ENCODE measurements around the gene DCLK2. TPM values are rescaled to one million over a fixed set of nuclear protein-coding genes. Genes with fewer than 3 reads are reported as not detected.

The DCLK2 gene
- total RNA-seq, 1 experiment from 2014 or later = 1.2 TPM

- no peak overlapping the region for H3K4me2 ChIP-seq (ENCODE audit: low read length)
- no TSS peak for BruUV-seq (replicated peaks)
- peaks cover 24% of the 10 kb centered on the region for H3K4me1 ChIP-seq (ENCODE audit: insufficient read depth, low read length)
- H3K4me3 ChIP-seq (ENCODE audit: low read length) = no peak overlapping the region
- intact Hi-C loops (cut with micrococcal nuclease) = no loop called here
- no peaks in the 10 kb centered on the region for H3K9me2 ChIP-seq (replicated peaks; ENCODE audit: low read length)
- H3K27me3 ChIP-seq (ENCODE audit: low read length) = no peaks in the 10 kb centered on the region
- H2AFZ ChIP-seq (ENCODE audit: low read length) = no peak overlapping the region
- ChIA-PET POLR2A (ENCODE audit: unreplicated experiment) (no interaction called here), CTCF (no interaction called here)
- H3K36me3 ChIP-seq (ENCODE audit: low read depth, low read length) = no peaks in the 10 kb centered on the region
- no peaks in the 10 kb centered on the region for H4K20me1 ChIP-seq (ENCODE audit: low read length)
- H3F3A ChIP-seq (ENCODE audit: low read length, unreplicated experiment) = no peaks in the 10 kb centered on the region
- no peak overlapping the region for H3K9ac ChIP-seq (ENCODE audit: low read length)
- ATAC-seq (no peak), DNase-seq (no peak)
- H3K9me3 ChIP-seq (ENCODE audit: low read length) = no peaks in the 10 kb centered on the region
- no peak overlapping the region for H3K27ac ChIP-seq (ENCODE audit: low read length)
- H3K79me2 ChIP-seq (ENCODE audit: low read length) = no peaks in the 10 kb centered on the region
- no peak for TF ChIP-seq EZH2phosphoT487 (IDR thresholded peaks at IDR 0.05; ENCODE audit: borderline replicate concordance, low read length)
- TF ChIP-seq EZH2 (IDR thresholded peaks at IDR 0.05; ENCODE audit: low read length, unreplicated experiment) = no peak
- TF ChIP-seq, protein P1, sequence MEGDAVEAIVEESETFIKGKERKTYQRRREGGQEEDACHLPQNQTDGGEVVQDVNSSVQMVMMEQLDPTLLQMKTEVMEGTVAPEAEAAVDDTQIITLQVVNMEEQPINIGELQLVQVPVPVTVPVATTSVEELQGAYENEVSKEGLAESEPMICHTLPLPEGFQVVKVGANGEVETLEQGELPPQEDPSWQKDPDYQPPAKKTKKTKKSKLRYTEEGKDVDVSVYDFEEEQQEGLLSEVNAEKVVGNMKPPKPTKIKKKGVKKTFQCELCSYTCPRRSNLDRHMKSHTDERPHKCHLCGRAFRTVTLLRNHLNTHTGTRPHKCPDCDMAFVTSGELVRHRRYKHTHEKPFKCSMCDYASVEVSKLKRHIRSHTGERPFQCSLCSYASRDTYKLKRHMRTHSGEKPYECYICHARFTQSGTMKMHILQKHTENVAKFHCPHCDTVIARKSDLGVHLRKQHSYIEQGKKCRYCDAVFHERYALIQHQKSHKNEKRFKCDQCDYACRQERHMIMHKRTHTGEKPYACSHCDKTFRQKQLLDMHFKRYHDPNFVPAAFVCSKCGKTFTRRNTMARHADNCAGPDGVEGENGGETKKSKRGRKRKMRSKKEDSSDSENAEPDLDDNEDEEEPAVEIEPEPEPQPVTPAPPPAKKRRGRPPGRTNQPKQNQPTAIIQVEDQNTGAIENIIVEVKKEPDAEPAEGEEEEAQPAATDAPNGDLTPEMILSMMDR (conservative IDR thresholded peaks at IDR 0.05; ENCODE audit: low read depth, low read length) = no peak
Observed at GRCh38 chr4:150235317-150235716, 157.1 kb downstream of the DCLK2 start.

DNA sequence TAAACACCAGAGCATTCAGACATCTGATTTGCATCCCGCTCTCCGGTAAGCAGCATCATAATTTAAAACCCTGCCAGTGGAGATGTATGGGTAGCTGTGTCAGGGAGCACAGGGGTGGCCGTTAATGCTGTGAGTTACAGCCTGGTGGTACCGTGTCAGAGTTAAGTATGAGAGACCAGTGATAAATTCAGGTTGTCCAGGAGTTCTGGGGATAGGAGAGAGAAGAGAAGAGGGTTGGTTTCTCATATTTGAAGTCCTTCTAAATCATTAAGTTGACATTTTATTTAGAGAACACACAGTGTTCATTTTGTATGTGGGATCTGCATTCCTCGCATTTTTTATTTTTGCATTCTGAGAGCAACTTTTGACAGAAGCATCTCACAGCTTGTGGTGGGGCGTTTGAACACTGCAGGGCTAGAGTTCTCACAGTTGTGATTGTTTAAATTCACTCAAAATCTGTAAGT is 157.6 kb downstream of the DCLK2 start:
- Histone ChIP-seq H3K27me3 (ENCODE audit: low read length) (no peaks in the 10 kb centered on the region), H3F3A (ENCODE audit: low read length, unreplicated experiment) (no peaks in the 10 kb centered on the region), H3K4me3 (ENCODE audit: low read length) (no peak overlapping the region), H2AFZ (ENCODE audit: low read length) (no peak overlapping the region), H3K9me2 (replicated peaks; ENCODE audit: low read length) (no peaks in the 10 kb centered on the region), H3K27ac (ENCODE audit: low read length) (peak overlapping the region; percentile 82), H4K20me1 (ENCODE audit: low read length) (no peaks in the 10 kb centered on the region), H3K36me3 (ENCODE audit: low read depth, low read length) (no peaks in the 10 kb centered on the region), H3K4me2 (ENCODE audit: low read length) (no peak overlapping the region), H3K4me1 (ENCODE audit: insufficient read depth, low read length) (peaks cover 24% of the 10 kb centered on the region), H3K9me3 (ENCODE audit: low read length) (no peaks in the 10 kb centered on the region), H3K79me2 (ENCODE audit: low read length) (no peaks in the 10 kb centered on the region), H3K9ac (ENCODE audit: low read length) (no peak overlapping the region)
- intact Hi-C loops (cut with micrococcal nuclease) = no loop called here
- no peak for TF ChIP-seq EZH2phosphoT487 (IDR thresholded peaks at IDR 0.05; ENCODE audit: borderline replicate concordance, low read length)
- ATAC-seq (no peak), DNase-seq (no peak)
- ChIA-PET POLR2A (ENCODE audit: unreplicated experiment) (no interaction called here), CTCF (no interaction called here)
- no TSS peak for BruUV-seq (replicated peaks)

DNA sequence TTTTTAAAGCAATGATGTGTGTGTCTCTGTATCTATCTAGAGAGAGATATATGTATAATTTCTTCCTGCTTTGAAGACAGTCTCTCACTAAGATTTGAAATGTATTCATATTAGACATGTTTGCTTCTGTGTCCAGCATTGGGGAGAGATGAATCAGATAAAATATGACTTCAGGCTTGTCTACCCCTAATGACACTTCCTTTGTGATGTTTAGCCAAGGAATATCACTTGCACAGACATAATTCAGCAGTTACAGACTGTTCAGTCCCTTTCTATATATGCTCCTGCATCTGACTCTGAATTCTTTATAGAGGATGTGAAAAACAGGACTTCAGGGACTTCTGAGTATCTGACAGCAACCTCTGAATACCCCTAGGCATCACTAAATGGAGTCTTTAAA is 158.4 kb downstream of the DCLK2 start:
- Histone ChIP-seq H3K9me2 (replicated peaks; ENCODE audit: low read length) (no peaks in the 10 kb centered on the region), H3K9me3 (ENCODE audit: low read length) (no peaks in the 10 kb centered on the region), H3K4me3 (ENCODE audit: low read length) (no peak overlapping the region), H4K20me1 (ENCODE audit: low read length) (no peaks in the 10 kb centered on the region), H2AFZ (ENCODE audit: low read length) (no peak overlapping the region), H3K36me3 (ENCODE audit: low read depth, low read length) (no peaks in the 10 kb centered on the region), H3K79me2 (ENCODE audit: low read length) (no peaks in the 10 kb centered on the region), H3K4me2 (ENCODE audit: low read length) (peak overlapping the region; percentile 63), H3K9ac (ENCODE audit: low read length) (peak overlapping the region; percentile 42), H3K27me3 (ENCODE audit: low read length) (no peaks in the 10 kb centered on the region), H3K27ac (ENCODE audit: low read length) (peak overlapping the region; percentile 82), H3K4me1 (ENCODE audit: insufficient read depth, low read length) (peaks cover 24% of the 10 kb centered on the region), H3F3A (ENCODE audit: low read length, unreplicated experiment) (no peaks in the 10 kb centered on the region)
- peak; percentile 9 for DNase-seq
- CTCF ChIA-PET = no interaction called here
- TF ChIP-seq, protein P1 (conservative IDR thresholded peaks at IDR 0.05; ENCODE audit: low read depth, low read length) = no peak
- TF ChIP-seq EZH2phosphoT487 (IDR thresholded peaks at IDR 0.05; ENCODE audit: borderline replicate concordance, low read length) (no peak), EZH2 (IDR thresholded peaks at IDR 0.05; ENCODE audit: low read length, unreplicated experiment) (no peak)
- intact Hi-C loops (cut with micrococcal nuclease) = loop anchor here (1.0 kb wide), 1 partner anchor 7 kb away; no protein-coding TSS in a partner anchor
- POLR2A ChIA-PET (ENCODE audit: unreplicated experiment) = no interaction called here
- ATAC-seq = peak; percentile 61
- no TSS peak for BruUV-seq (replicated peaks)
